Inferior parietal cortex (tissue), 1 donor: ENCODE results near the gene EFNB3.

ENCODE experiments used
- DNase-seq: peaks from one replicate; pipeline ENCODE4 v3.0.0-alpha.2; 2016; ENCODE audit errors: extremely low spot score

EFNB3 gene

DNA sequence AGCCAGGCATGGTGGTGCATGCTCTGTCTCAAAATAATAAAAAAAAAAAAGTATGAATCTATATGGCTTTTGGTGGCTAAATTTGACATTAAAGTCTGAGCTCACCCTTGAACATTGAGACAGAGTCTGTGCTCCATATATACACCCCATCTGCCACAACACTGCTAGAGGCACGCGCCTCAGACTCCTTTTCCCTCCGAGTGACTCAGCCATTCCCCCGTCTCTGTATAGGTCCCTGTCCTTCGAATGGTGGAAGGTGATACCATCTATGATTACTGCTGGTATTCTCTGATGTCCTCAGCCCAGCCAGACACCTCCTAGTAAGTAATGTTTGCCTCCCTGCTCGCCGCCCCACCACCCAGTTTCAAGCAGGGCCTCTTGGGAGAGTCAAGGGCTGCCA is 4.5 kb upstream of the EFNB3 start:
- no peak for DNase-seq

DNA sequence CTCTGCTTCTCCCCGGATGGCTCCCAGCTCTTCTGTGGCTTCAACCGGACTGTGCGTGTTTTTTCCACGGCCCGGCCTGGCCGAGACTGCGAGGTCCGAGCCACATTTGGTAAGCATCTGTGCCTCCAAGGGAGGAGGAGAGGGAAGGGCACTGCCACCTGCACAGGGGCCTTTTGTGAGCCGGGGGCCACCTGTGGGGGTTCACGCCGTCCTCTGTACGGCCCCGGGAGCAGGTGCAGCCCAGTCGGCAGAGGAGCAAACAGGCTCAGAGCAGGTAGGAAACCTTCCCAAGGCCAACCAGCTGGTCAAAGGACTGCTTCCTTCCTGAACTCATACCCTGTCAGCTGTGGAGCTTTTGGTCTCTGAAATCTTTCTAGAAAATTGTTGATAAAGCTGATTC is 3.3 kb upstream of the EFNB3 start:
- no peak for DNase-seq

DNA sequence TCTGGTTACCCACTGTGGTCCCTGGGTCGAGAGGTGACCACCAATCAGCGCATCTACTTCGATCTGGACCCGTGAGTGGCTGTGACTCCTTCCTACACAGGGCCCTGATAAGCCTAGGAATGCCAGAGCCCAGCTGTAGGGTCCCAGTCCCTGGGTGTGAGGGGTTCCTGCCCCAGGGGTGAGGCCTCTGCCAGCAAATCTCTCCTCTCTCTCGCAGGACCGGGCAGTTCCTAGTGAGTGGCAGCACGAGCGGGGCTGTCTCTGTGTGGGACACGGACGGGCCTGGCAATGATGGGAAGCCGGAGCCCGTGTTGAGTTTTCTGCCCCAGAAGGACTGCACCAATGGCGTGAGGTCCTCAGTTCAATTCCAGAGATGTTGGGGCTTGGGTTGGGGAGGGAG is 2.2 kb upstream of the EFNB3 start:
- no peak for DNase-seq

DNA sequence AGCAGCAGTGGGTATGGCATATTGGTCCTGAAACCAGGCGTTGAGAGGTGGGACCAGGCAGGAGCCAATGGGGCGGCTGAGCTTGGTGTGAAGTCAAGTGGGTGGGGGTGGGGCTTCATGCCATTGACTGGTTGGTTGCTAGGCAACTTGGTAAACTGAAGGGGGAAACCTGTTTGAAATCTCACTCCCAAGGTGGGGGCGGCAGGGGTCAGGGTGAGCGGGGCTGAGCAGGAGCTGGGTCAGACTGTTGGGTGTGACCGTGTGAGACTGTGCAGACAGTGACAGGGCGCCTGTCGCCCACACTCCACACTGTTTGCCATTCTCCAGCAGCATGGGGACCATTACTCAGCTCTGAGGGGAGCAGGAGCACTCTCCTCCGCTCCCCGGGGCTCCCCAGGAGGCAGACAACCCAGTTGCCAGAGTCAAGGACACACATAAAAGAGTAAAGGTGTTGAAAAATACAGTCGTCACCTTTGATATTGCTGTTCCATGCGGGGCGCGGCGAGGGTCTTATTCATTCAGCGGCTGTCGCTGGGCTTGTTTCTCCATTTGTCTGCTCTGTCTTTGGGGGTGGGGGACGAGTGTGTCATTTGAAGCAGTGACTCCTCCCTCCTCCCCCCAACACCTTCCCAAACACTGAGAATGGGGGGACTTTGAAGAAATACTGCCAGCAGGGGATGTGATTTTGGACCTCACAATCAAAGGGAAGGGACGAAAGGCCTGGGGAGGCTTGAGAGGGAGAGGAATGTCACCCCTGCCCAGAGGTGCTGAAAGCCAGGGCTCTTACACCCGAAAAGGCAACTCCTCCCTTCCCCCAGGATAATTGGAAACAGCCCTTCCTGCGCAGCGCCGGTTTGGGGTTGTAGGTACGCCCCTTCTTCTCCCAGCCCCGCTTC is 1.2 kb upstream of the EFNB3 start:
- peak; percentile 23 for DNase-seq

DNA sequence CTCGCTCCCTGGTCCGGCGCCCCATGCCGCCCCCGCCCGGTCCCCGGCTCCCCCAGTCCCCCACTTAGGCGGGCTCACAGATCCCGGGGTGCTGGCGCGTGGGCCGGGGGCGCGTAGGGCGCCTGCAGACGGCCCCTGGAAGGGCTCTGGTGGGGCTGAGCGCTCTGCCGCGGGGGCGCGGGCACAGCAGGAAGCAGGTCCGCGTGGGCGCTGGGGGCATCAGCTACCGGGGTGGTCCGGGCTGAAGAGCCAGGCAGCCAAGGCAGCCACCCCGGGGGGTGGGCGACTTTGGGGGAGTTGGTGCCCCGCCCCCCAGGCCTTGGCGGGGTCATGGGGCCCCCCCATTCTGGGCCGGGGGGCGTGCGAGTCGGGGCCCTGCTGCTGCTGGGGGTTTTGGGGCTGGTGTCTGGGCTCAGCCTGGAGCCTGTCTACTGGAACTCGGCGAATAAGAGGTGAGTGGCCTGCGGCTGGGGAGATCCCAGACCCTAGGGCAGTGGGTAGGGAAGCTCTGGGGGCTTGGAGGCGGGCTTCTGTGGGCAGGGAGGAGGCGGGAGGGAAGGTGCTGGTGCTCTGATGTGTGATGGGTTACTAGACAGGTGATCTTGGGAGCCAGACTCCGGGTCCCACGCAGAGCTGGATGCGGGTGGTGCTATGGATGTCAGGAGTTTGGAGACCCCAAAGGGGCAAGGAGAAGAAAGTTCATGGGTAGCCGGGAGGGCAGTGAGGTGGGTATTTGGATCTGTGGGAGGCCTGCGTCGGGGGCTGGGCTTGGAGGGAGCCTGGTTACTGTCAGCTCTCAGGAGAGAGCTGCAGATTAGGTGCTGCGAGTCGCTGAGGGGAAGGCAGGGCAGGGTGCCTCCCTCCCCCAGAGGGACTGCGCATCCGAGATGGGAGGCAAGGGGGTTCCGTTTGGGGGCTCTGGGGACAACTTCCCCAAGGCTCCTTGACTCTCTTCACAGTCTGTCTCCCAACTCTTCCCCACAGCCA is 560 bp downstream of the EFNB3 start:
- DNase-seq = no peak

DNA sequence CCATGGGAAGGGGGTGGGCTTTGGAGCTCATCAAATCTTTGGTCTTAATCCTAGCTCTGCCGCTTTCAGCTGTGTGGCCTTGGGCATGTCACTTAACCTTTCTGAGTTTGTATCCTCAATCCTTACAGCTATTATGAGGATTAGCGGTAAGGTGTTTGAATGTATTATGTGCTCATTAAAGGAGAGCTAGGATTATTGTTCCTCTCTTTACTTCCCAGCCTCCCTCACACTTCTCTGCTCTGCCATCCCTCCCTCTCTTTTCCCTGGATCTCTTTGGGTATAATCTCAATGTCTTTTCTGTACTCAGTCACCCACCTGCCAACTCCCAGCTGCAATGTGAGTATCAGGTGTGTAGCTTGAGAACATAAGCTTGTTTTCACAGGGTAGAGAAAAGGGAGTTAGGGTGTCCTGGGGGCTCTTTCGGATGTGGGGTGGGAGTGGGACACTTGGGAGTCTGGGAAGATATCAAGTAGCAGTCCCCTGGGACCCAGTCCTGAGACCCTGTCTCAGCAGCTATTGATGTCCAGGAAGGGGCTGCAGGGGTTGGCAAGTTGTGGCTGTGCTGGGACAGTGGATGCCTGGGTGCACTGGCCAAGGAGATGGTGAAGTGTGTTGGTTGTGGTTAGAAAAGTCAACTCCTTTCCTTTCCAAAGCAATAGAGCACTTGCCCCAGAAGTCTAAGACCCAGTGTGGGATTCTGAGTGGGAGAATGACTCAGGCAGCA is 1.8 kb downstream of the EFNB3 start:
- no peak for DNase-seq

DNA sequence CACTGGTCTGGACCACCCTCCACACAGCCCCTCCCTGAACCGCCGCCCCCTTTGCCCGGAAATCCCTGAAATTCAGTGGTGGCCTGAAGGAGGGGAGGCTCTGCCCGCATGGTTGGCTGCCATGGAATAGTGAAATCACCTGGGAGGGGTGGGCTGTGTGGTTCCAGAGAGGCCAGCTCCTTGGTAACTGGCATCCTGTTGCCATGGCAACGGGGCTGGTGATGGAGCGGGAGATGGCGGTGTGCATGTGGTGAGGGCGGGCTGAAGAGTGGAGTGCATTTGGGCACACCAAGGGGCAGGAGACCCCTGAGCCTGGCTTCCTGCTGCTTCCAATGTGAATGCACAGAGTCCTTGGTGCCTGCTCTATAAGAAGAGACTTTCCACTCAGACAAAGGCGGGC is 2.4 kb downstream of the EFNB3 start:
- no peak for DNase-seq

DNA sequence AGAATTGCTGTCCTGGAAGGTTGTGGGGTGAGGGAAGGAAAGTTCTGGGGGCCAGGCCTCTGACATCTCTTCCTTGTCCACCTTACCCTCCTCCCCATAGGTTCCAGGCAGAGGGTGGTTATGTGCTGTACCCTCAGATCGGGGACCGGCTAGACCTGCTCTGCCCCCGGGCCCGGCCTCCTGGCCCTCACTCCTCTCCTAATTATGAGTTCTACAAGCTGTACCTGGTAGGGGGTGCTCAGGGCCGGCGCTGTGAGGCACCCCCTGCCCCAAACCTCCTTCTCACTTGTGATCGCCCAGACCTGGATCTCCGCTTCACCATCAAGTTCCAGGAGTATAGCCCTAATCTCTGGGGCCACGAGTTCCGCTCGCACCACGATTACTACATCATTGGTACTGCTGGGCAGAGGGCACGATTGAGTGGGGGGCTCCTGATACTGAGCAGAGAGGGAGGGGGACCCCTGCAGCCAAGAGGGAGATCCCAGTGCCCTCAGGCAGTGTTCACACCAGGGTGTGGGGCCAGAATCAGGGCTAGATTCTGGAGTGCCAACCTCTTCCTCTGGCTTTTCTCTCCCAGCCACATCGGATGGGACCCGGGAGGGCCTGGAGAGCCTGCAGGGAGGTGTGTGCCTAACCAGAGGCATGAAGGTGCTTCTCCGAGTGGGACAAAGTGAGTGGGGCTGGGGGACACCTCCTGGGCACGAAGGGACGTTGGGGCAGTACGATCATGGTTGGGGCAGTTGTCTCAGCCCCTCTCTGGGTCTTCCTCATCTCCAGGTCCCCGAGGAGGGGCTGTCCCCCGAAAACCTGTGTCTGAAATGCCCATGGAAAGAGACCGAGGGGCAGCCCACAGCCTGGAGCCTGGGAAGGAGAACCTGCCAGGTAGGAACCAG is 3.1 kb downstream of the EFNB3 start:
- no peak for DNase-seq

DNA sequence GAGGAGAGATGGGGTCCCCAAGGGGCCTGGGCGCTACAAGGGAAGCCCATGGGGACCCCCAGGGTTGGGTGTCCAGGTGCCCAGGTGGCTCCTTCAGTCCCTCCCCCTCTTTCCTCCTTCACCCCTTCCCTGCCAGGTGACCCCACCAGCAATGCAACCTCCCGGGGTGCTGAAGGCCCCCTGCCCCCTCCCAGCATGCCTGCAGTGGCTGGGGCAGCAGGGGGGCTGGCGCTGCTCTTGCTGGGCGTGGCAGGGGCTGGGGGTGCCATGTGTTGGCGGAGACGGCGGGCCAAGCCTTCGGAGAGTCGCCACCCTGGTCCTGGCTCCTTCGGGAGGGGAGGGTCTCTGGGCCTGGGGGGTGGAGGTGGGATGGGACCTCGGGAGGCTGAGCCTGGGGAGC is 4.0 kb downstream of the EFNB3 start:
- no peak for DNase-seq

DNA sequence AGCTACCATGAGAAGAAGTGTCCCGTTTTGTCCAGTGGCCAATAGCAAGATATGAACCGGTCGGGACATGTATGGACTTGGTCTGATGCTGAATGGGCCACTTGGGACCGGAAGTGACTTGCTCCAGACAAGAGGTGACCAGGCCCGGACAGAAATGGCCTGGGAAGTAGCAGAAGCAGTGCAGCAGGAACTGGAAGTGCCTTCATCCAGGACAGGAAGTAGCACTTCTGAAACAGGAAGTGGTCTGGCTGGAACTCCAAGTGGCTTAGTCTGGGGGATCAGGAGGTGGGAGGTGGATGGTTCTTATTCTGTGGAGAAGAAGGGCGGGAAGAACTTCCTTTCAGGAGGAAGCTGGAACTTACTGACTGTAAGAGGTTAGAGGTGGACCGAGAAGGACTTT is 5.3 kb downstream of the EFNB3 start:
- no peak for DNase-seq

DNA sequence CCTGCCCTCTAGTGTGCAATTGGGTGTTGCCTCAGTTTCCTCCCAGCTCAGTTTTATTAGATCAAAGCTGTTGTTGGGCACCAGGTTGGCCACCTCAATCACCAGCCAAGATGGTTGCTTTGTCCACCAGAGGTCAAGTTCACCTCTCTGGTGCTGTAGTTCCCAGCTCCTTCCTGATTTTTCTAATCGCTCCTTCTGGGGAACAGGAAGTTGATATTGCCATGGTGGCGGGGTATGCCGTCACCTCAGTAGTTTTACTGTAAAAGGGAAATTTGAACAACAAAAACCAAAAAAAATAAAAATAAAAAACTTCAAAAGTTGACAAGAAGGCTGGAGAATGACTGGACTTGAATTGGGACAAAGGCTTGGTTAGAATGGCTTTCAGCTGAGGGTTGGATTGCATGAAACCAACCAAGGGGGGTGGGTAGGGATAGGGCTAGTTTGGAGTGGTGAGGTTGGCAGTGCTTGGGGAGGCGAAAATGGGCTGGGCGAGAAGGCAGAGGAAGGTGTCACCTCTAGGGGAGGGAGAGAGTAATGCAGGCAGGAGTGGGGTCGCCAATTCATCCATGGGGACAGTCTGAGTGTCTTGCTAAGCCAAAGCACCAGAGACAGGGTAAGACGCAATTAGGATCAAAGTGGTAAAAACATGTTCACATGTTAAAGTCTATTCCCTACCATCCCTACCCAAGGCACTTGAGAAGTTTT is 6.2 kb downstream of the EFNB3 start:
- DNase-seq = no peak

DNA sequence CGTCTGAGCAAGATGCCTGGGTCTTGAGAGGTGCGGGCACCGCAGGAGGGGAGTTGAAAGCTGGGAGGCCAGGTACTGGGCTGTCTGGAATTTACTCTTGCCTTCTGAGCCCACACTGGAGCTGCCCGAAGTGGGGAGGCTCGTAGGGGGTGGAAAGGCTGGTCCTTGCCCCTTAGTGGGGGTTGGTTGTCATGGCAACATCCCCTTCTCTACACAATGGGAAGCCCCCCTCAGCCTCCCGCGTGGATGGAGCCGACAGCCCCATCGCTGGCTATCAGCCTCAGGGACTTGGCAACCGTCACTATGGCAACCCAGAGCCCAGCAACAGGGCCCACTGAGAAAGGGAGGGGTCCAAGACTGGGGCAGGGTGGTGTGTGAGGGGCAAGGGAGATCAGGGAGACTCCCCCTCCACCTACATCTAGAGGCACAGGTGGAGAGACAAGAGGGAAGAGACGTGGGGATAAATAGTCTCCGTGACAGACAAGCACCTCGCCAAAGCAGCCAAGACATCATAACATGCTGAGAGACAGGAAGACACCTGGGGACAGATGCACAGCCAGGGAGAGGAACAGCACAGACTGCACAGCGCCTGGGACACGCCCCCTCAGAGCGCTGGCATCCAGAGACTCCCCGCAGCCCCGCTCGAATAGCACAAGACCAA is 7.2 kb downstream of the EFNB3 start:
- DNase-seq = no peak

DNA sequence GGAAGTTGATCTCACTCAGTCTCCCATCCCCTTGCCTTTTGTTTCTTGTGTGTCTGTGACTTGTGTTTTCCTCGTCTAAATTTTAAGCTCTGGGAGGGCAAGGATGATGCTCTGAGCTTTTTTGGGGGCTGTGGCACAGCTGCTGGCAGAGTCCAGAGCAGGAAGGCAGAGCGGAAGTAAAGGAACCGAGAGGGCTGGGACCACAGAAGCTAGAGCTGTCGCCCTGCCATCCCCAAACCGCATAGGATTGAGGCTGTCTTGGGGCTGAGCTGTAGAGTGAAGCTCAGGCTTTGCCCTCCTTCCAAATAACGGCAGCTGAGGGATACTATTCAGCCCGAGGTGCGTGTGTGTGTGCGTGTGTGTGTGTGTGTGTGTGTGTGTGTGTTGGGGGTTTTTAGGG is 8.8 kb downstream of the EFNB3 start:
- DNase-seq = no peak

DNA sequence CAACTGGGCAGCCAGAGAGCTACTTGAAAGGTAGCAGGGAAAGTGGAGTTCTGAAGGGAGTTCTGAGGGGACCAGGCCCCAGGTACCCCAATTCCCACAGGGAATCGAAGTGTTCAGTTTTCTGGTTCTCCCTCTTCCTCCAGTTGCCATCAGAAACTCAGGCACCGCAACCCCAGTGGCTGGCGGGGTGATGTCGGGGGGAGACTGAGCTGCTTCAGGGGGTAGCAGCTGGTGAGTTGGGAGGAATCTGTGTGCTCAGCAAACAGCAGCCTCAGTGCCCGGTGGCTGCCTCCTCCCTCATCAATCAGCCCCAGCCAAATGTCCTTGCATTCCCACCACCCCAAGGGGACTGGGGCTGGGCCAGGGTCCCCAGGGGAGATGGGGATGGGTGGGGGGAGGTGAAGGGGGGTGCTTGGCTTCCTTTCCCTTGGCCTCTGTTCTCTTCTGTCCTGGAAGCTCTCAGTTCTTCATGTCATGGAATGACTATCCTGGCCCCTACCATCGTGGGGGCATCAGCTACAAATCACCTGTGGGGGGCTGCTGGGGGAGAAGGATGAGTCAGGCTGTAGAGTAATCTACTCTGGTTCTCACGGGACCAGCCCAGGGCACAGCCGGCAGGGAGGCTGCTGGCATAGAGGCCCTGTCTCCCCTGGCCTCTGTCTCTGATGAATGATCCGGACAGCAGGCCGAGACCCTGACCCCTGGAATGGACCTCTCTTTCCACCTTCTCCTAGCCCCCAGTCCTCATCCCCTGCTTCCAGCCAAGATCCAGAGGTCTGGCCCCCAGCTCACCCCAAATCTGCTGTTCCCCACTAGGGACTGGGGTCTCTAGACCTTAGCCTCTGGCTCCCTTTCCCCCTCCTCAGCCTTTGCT is 10.0 kb downstream of the EFNB3 start:
- no peak for DNase-seq

DNA sequence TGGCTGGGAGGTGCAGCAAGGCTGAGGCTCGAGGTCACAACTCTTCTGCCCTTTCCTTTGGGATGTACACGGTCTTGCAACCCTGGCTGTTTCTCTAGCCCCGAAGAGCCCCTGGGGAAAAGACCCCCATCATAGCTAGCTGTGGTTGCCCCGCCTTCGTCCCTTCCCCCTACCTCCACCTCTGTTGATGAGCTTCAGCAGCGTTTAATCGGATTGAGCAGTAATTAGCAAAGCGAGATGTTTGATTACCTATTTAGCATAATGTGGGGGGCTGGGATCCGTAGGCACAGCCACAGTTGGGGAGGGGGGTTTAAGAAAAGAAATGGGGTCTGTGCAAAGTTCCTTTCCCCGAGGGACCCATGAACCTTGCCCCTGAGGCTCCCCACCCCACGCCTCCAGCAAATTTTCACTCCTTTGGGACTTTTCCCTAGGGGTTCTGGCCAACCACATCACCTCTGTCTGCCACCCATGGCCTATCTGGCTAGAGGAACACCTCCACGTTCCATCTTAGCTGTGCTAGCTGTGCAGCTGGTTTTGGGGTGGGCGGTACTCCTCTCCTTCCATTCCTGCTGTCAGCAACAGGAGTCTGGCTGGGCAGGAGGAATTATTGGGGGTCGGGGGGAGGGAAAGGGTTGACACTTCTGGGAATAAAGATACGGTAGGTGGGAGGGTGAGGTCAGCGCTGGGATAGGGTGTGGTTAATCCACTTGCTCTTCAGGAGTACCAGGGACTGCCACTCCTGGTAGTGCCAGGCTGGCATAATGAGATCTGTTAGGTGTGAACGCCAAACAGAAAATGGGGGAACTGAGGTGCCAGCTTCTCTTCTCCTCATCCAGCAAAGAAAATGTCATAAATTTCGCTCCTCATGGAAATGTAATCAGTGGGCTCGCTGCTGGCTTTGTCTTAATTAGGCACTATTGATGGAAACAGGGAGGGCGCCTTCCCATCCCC is 11.2 kb downstream of the EFNB3 start:
- DNase-seq = peak; percentile 32

DNA sequence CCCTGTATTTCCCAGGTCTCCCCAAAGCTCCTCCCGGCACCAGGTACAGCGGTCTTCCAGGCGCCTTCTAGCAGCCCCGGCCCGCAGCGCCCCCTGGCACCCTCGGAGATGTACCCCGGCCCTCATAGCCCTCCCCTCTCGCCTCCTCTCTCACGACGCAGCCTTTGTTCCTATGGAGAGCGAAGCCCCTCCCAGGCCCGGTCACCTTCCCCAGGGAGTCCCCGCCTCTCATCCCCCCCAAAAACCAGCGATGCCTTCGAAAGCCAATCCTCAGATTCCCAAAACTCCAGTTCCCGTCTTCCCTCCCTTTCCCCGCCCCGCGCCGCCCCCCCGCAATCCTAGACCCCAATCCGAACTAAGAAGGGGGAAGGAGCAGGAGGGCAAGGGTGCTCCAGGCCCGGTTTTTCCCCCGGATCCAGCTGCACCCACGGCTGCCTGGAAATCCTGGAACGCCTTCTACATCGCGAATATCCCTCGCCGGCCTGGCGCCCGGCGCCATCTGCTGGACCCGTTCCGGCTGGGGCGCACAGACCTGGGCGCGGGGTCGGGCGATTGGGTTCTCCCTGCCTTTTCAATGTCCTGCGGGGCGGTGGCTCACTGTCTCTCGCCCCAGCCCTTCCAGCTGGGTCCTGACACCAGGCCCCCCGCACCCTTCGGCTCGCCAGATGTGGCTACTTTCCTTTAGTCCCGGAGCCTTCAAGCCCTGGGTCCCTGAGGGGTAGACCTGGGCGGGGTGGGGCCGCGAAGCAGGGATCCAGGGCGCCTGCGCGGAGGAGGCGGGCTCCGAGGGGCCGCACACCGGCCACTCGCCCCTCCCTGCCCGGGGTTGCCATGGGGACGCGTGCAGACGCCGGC is 12.1 kb downstream of the EFNB3 start, which contains the start of gene DNAH2:
DNAH2 (plus strand) TSS at position 844 of the 855 bp plus-strand sequence. CDS start 1,991 bp downstream, outside the sequence.
- peak; percentile 74 for DNase-seq
